HS-27A (cell line): ENCODE measurements around the gene SKAP2.

Experiments
- DNase-seq: peaks from one replicate; pipeline ENCODE4 v3.0.0-alpha.2; 2012; ENCODE audit warnings: low read depth, missing footprints

The SKAP2 gene

GRCh38 chr7:26691886-26692285, 172.5 kb downstream of the SKAP2 start:
- no peak for DNase-seq

- no peak for DNase-seq
These were observed 173.0 kb downstream of the SKAP2 start for GRCh38 chr7:26691406-26691805.

GRCh38 chr7:26690135-26690805, 174.1 kb downstream of the SKAP2 start:
- DNase-seq, result no peak

GRCh38 chr7:26688936-26689506, 175.4 kb downstream of the SKAP2 start:
- no peak for DNase-seq

GRCh38 chr7:26688388-26688787, 176.0 kb downstream of the SKAP2 start:
- no peak for DNase-seq

GRCh38 chr7:26687032-26687431, 177.4 kb downstream of the SKAP2 start:
- no peak for DNase-seq

- DNase-seq, result no peak
These were observed 177.9 kb downstream of the SKAP2 start for GRCh38 chr7:26686448-26686981.

GRCh38 chr7:26685606-26686005, 178.8 kb downstream of the SKAP2 start:
- no peak for DNase-seq

- no peak for DNase-seq
These were observed 179.9 kb downstream of the SKAP2 start for GRCh38 chr7:26684447-26684846.

GRCh38 chr7:26683277-26683676, 181.1 kb downstream of the SKAP2 start:
- DNase-seq, result no peak

- DNase-seq, result no peak
These were observed 182.5 kb downstream of the SKAP2 start for GRCh38 chr7:26681819-26682418.

- DNase-seq, result no peak
These were observed 183.8 kb downstream of the SKAP2 start for GRCh38 chr7:26680587-26680986.

- no peak for DNase-seq
These were observed 189.1 kb downstream of the SKAP2 start for GRCh38 chr7:26675143-26675887.

- DNase-seq, result no peak
These were observed 190.5 kb downstream of the SKAP2 start for GRCh38 chr7:26673858-26674257.

- no peak for DNase-seq
These were observed 191.1 kb downstream of the SKAP2 start for GRCh38 chr7:26673271-26673670.

GRCh38 chr7:26670841-26671240, 193.5 kb downstream of the SKAP2 start:
- DNase-seq, result no peak

GRCh38 chr7:26670290-26670689, 194.1 kb downstream of the SKAP2 start:
- no peak for DNase-seq

GRCh38 chr7:26668821-26669220, 195.6 kb downstream of the SKAP2 start:
- no peak for DNase-seq

- DNase-seq, result peak; percentile 52
These were observed 196.8 kb downstream of the SKAP2 start for GRCh38 chr7:26667514-26668133.

GRCh38 chr7:26664735-26665416, 199.5 kb downstream of the SKAP2 start:
- no peak for DNase-seq

GRCh38 chr7:26664274-26664673, 200.1 kb downstream of the SKAP2 start:
- no peak for DNase-seq

GRCh38 chr7:26663874-26664273, 200.5 kb downstream of the SKAP2 start:
- DNase-seq, result no peak
